A549 (cell line): ENCODE results near the gene ANKRD24. TPM values are rescaled to one million over a fixed set of nuclear protein-coding genes. Genes with fewer than 3 reads are reported as not detected.

Experiments used
- ATAC-seq, 2 experiments: fragments of 200-7000 bp in 1 of 2; fragments of >200 bp in 1 of 2; cut with Nextera tagmentation in 1 of 2; cut with Tn5 transposase in 1 of 2; 3 replicates each; pipeline versions ENCODE4 v1.8.0 to v1.9.1; 2018 to 2020; ENCODE audit warnings: mild to moderate bottlenecking in 1 of 2, moderate library complexity in 1 of 2
- CTCF ChIA-PET: fragments of 300-600 bp; sonication (Branson Sonifier 250); formaldehyde crosslinking; extraction: SDS; loops from one replicate; lab custom pipeline; 2021; ENCODE audit warnings: antibody characterized with exemption, inconsistent platforms; lab: Yijun Ruan, JAX
- POLR2A ChIA-PET: fragments of 350-600 bp; formaldehyde crosslinking; extraction: SDS; loops from one replicate; lab custom pipeline; 2021; ENCODE audit warnings: antibody characterized with exemption, inconsistent platforms; lab: Yijun Ruan, JAX
- DNase-seq, 2 experiments: peaks; one replicate each; pipeline versions ENCODE4 v3.0.0 to v3.0.0-alpha.2; 2011 to 2016; ENCODE audit warnings: low read depth in 1 of 2, low spot score in 1 of 2
- FAIRE-seq: peaks from 2 replicates; lab custom pipeline; 2011; peaks lifted over from hg19 to GRCh38; lab: Jason Lieb, UNC
- H3K27ac ChIP-seq, 2 experiments: fragments of >200 bp; sonication (Bioruptor Twin); formaldehyde crosslinking; 3 replicates each; pipeline ENCODE4 v1.5.1; 2016 to 2017
- H3K4me1 ChIP-seq: fragments of >200 bp; sonication (Bioruptor Twin); formaldehyde crosslinking; 3 replicates; pipeline ENCODE4 v1.6.1; 2016
- H3K4me2 ChIP-seq: fragments of >200 bp; sonication (Bioruptor Twin); formaldehyde crosslinking; 3 replicates; pipeline ENCODE4 v1.6.1; 2016
- H3K4me3 ChIP-seq: fragments of >200 bp; sonication (Bioruptor Twin); formaldehyde crosslinking; 3 replicates; pipeline ENCODE4 v1.5.1; 2016
- H3K9me3 ChIP-seq: fragments of >200 bp; sonication (Bioruptor Twin); formaldehyde crosslinking; 3 replicates; pipeline ENCODE4 v1.6.1; 2016
- BCL3 ChIP-seq: fragments of >200 bp; sonication (Bioruptor Twin); formaldehyde crosslinking; IDR thresholded peaks from 3 replicates; pipeline ENCODE4 v1.6.1; 2016
- BHLHE40 ChIP-seq: IDR thresholded peaks from 2 replicates; pipeline ENCODE4 v1.6.1; 2012; ENCODE audit warnings: low read depth, low read length, inconsistent platforms
- CHD2 ChIP-seq: fragments of 150-350 bp; IDR thresholded peaks from 2 replicates; pipeline ENCODE4 v1.6.1; 2014; ENCODE audit warnings: low read length; ENCODE audit not compliant: partially characterized antibody
- CHD4 ChIP-seq: fragments of 200-600 bp; sonication (generic); IDR thresholded peaks from 2 replicates; pipeline ENCODE4 v1.6.1; 2016; ENCODE audit warnings: antibody characterized with exemption, mild to moderate bottlenecking, borderline replicate concordance
- CTCF ChIP-seq: fragments of >200 bp; sonication (Bioruptor Twin); formaldehyde crosslinking; IDR thresholded peaks from 3 replicates; pipeline ENCODE4 v1.5.1; 2016
- ELK1 ChIP-seq: fragments of 150-350 bp; IDR thresholded peaks from 2 replicates; pipeline ENCODE4 v1.6.1; 2014; ENCODE audit warnings: low read depth, mild to moderate bottlenecking, low read length
- ESRRA ChIP-seq: fragments of 150-350 bp; IDR thresholded peaks from 2 replicates; pipeline ENCODE4 v1.6.1; 2014; ENCODE audit warnings: mild to moderate bottlenecking, low read length, borderline replicate concordance
- FOSB ChIP-seq: fragments of 250-450 bp; sonication (Bioruptor Pico); IDR thresholded peaks from 2 replicates; pipeline ENCODE4 v1.5.0; 2020; ENCODE audit warnings: mild to moderate bottlenecking, moderate library complexity
- FOXS1 ChIP-seq: fragments of 250-450 bp; sonication (Bioruptor Pico); IDR thresholded peaks from 2 replicates; pipeline ENCODE4 v1.5.0; 2020; ENCODE audit warnings: mild to moderate bottlenecking, moderate library complexity
- GATA3 ChIP-seq: IDR thresholded peaks from 2 replicates; pipeline ENCODE4 v1.6.1; 2012; ENCODE audit warnings: borderline replicate concordance
- HDAC2 ChIP-seq: fragments of 200-600 bp; sonication (generic); IDR thresholded peaks from 2 replicates; pipeline ENCODE4 v1.6.1; 2016
- HMGXB4 ChIP-seq: fragments of 250-450 bp; sonication (Bioruptor Pico); IDR thresholded peaks from 2 replicates; pipeline ENCODE4 v1.5.0; 2021; ENCODE audit warnings: mild to moderate bottlenecking, moderate library complexity, borderline replicate concordance
- HOXA7 ChIP-seq: fragments of 250-450 bp; sonication (Bioruptor Pico); IDR thresholded peaks from 2 replicates; pipeline ENCODE4 v1.5.0; 2020; ENCODE audit warnings: mild to moderate bottlenecking, moderate library complexity
- JUNB ChIP-seq: fragments of >200 bp; sonication (Bioruptor Twin); formaldehyde crosslinking; IDR thresholded peaks from 2 replicates; pipeline ENCODE4 v1.6.1; 2016
- KDM1A ChIP-seq: fragments of 200-600 bp; sonication (generic); IDR thresholded peaks from 2 replicates; pipeline ENCODE4 v1.6.1; 2016; ENCODE audit warnings: low read depth, mild to moderate bottlenecking
- KDM5A ChIP-seq: fragments of 200-600 bp; sonication (generic); IDR thresholded peaks from 2 replicates; pipeline ENCODE4 v1.6.1; 2016; ENCODE audit warnings: antibody characterized with exemption, mild to moderate bottlenecking
- MAX ChIP-seq: IDR thresholded peaks from 2 replicates; pipeline ENCODE4 v1.6.1; 2012
- NR3C1 ChIP-seq: fragments of >200 bp; sonication (Bioruptor Twin); formaldehyde crosslinking; IDR thresholded peaks from 3 replicates; pipeline ENCODE4 v1.6.1; 2017
- PHF8 ChIP-seq: fragments of 200-600 bp; sonication (generic); IDR thresholded peaks from 2 replicates; pipeline ENCODE4 v1.6.1; 2016; ENCODE audit warnings: low read depth, mild to moderate bottlenecking, antibody characterized with exemption, moderate library complexity, borderline replicate concordance
- POLR2A ChIP-seq: IDR thresholded peaks from 2 replicates; pipeline ENCODE4 v1.6.1; 2012; ENCODE audit warnings: mild to moderate bottlenecking, low read length
- RAD21 ChIP-seq, 2 experiments: fragments of >200 bp in 1 of 2; sonication (Bioruptor Twin) in 1 of 2; formaldehyde crosslinking in 1 of 2; IDR thresholded peaks in 1 of 2; conservative IDR thresholded peaks in 1 of 2; 2 replicates in 1 of 2; 3 replicates in 1 of 2; pipeline ENCODE4 v1.6.1; 2012 to 2018; ENCODE audit warnings: inconsistent platforms in 1 of 2
- RCOR1 ChIP-seq: fragments of 150-350 bp; IDR thresholded peaks from 2 replicates; pipeline ENCODE4 v1.6.1; 2014; ENCODE audit warnings: antibody characterized with exemption, low read length, low read depth
- RFX5 ChIP-seq: fragments of 450-650 bp; IDR thresholded peaks from 2 replicates; pipeline ENCODE4 v1.7.1; 2014; ENCODE audit warnings: antibody characterized with exemption, mild to moderate bottlenecking, moderate library complexity
- SMC3 ChIP-seq: fragments of >200 bp; sonication (Bioruptor Twin); formaldehyde crosslinking; IDR thresholded peaks from 3 replicates; pipeline ENCODE4 v1.6.1; 2018; ENCODE audit warnings: inconsistent platforms
- USF2 ChIP-seq: fragments of 450-650 bp; IDR thresholded peaks from 2 replicates; pipeline ENCODE4 v1.6.1; 2014; ENCODE audit warnings: antibody characterized with exemption
- ZFP36 ChIP-seq: fragments of 450-650 bp; IDR thresholded peaks from 2 replicates; pipeline ENCODE4 v1.6.1; 2014; ENCODE audit warnings: borderline replicate concordance; ENCODE audit not compliant: partially characterized antibody
- WGBS: methylation state at CpG from one replicate; pipeline ENCODE4 v1.1.6; 2017; ENCODE audit errors: missing lambda C conversion rate; 5-methylcytosine and 5-hydroxymethylcytosine counted together
- polyA plus RNA-seq, 4 experiments: library from polyadenylated mRNA; depleted of rRNA in 3 of 4; stranded (reverse); fragments of >200 nt; fragmentation: RNase III in 1 of 4; extraction: RNeasy Plus Mini Kit Qiagen cat#74134 plus additional on column Dnase treatment in 1 of 4; gene quantifications; 2 replicates in 3 of 4; 3 replicates in 1 of 4; pipeline ENCODE4 v1.2.3, GENCODE V29; 2011 to 2017

The ANKRD24 gene
- polyA plus RNA-seq, 2 of the 4 experiments (the other 2 are of a cell fraction) = 0.28 to 0.36 TPM

GRCh38 chr19:4186087-4186993 is 3.9 kb downstream of the ANKRD24 start:
- Histone ChIP-seq H3K4me2 (0 out of 3 replicates have a peak overlapping the region, but pooled peaks have one; percentile 25), H3K9me3 (no peaks in the 10 kb centered on the region), H3K4me1 (peaks cover 4% of the 10 kb centered on the region; the same call in 2 of the 3 replicates), H3K27ac (peak overlapping the region; percentile 49 to 65), H3K4me3 (no peak overlapping the region)
- FAIRE-seq = no peak
- peak; percentile 77 to 83 for DNase-seq
- CTCF ChIA-PET = interaction anchor here (0.6 to 1.6 kb wide), 11 partner anchors 9 to 47 kb away, joined by 3 to 6 read pairs (median 4); no protein-coding TSS in a partner anchor
- POLR2A ChIA-PET = no interaction called here
- 25% methylated on average over 21 of the region's 22 CpGs for WGBS
- peak; percentile 90 to 91 for ATAC-seq
- 0 out of 2 replicates have a peak, but pooled peaks have one; percentile 33 for TF ChIP-seq KDM1A
- no peak for TF ChIP-seq RFX5
- no peak for TF ChIP-seq USF2
- no peak for TF ChIP-seq ELK1
- peak; percentile 68 to 72 for TF ChIP-seq RAD21 (conservative IDR thresholded peaks at IDR 0.05 in 1 of 2, IDR thresholded peaks at IDR 0.05 in 1 of 2)
- TF ChIP-seq RCOR1 = no peak
- TF ChIP-seq MAX = no peak
- TF ChIP-seq CHD4 = no peak
- no peak for TF ChIP-seq NR3C1
- no peak for TF ChIP-seq HDAC2
- no peak for TF ChIP-seq KDM5A
- TF ChIP-seq ESRRA = no peak
- TF ChIP-seq ZFP36 = peak; percentile 72
- TF ChIP-seq CTCF = peak; percentile 73
- no peak for TF ChIP-seq BHLHE40
- no peak for TF ChIP-seq JUNB
- no peak for TF ChIP-seq FOXS1
- no peak for TF ChIP-seq HOXA7 (CRISPR knock-in tag)
- TF ChIP-seq GATA3 = no peak
- TF ChIP-seq FOSB = no peak
- TF ChIP-seq PHF8 = no peak
- no peak for TF ChIP-seq HMGXB4 (CRISPR knock-in tag)
- TF ChIP-seq SMC3 = peak; percentile 57
- TF ChIP-seq CHD2 = no peak
- TF ChIP-seq POLR2A = no peak
- TF ChIP-seq BCL3 = no peak
